GM19099 (cell line): Measurements from ENCODE around the gene NKAIN2.

ENCODE experiments used
- POLR2A ChIP-seq: IDR thresholded peaks from 3 replicates; pipeline ENCODE4 v1.6.1; 2011; ENCODE audit warnings: low read depth; ENCODE audit not compliant: insufficient read length; ENCODE audit errors: extremely low read depth

The NKAIN2 gene

GRCh38 chr6:123804014-123804786 is 535 bp downstream of the NKAIN2 start:
- TF ChIP-seq POLR2A, result no peak

- TF ChIP-seq POLR2A, result no peak
Measured at GRCh38 chr6:123804787-123805540, 1.3 kb downstream of the NKAIN2 start.

DNA sequence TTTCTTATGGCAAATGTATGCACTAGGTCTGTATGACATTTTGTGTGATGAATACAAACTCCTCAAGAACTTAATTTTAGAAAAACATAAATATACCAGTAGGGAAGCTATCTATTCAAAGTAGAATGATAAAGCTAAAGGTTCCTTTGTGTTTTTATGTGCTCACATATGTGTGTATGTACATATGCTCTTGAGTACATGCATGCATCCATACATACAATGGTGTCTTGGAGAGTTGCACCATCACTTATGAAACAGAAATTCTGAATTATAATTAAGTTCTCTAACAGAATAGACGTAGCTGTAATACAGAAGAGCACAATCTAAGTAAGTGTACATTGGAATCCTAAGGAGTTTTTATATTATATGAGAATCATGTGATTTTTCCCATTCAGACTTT is 2.3 kb downstream of the NKAIN2 start:
- TF ChIP-seq POLR2A, result no peak

DNA sequence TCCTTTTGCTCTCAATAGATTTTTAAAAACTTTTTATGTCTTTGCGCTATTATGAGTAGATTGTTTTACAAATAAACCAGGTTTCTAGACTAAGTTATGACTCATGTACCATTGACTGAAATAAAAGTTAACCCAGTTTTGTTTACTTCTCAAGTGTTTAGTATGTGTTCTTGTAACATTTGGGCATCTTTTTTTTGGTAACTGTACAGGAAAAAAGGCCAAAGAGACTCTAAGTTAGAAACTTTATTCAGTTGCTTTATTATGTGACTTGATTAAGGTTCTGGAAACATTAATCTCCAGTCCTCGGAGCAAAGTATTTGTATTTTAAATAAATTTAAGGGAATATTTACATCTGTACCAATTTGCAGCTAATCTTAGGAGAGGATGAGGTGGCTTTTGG is 2.9 kb downstream of the NKAIN2 start:
- no peak for TF ChIP-seq POLR2A

DNA sequence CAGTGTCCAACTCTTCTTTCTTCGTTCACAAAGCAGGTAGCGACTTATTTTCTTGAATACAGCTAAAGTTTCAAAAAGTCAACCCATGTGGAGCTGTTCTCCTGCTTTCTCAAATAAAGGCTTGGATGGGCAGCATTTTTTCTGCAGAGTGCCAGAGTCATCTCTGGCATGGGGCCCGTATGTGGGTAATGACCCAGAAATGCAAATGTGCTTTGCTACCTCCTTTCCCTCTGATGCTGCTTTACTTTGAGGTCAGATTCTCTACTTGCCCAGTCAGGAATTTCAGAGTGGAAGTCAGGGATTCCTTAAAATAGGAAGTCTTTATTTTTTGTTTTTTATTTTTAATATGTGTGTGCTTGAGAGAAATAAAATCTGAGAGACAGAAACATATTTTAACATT is 4.9 kb downstream of the NKAIN2 start:
- no peak for TF ChIP-seq POLR2A

DNA sequence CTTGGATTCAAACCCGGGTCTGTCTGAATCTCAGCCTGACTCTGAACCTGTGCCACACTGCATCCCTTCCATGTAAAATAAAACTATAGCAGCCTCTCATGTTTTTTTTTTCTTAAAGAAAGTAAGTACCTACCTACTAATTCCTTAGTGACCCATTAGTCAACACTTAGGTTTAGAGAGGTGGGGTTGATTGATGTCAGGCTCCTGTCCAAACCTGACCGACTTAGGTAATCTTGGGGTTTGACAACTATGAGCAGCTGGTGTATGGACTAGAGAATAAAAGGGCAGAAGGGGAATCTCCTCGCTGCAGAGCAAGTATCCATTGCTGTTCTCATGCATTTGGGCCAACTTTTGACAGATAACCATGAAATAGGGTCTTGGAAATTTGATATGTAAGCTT is 6.5 kb downstream of the NKAIN2 start:
- no peak for TF ChIP-seq POLR2A

DNA sequence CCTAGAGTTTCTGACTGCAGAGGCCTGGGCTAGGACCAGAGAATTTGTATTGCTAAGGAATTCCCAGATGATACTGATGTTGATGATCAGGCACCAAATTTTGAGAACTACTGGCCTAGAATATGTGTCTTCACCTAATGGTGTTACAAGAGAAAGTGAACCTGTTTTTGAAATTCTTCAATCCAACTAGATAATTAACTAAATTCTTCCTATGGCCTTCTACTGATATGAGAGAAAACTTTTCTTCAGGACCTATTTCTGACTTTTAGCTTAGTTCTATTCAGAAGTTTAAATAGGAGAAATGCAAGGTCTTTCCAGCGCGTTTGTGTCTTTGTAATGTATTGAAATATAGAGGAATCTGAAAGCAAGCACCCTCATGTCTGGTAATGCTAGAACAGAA is 7.3 kb downstream of the NKAIN2 start:
- no peak for TF ChIP-seq POLR2A

GRCh38 chr6:123811378-123811777 is 7.7 kb downstream of the NKAIN2 start:
- no peak for TF ChIP-seq POLR2A

GRCh38 chr6:123812621-123813020 is 9.0 kb downstream of the NKAIN2 start:
- no peak for TF ChIP-seq POLR2A

DNA sequence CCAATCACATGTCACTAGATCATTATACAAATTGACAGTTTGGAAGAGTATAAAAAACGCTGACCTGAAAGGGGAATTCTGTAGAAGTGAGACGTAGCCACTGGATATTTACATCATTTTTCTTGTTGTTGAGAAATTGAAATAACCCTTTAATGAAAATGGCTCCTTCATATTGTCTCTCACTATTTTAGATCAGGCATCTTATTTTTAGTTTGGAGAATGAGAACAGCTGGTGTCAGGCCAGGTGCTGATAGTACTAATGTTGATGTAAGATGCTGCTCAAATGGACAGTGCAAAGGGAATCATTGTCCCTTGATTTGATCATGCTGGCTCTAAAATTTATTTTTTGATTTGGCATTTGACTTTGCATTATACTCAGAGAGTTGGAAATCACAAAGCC is 17.4 kb downstream of the NKAIN2 start:
- TF ChIP-seq POLR2A, result no peak

DNA sequence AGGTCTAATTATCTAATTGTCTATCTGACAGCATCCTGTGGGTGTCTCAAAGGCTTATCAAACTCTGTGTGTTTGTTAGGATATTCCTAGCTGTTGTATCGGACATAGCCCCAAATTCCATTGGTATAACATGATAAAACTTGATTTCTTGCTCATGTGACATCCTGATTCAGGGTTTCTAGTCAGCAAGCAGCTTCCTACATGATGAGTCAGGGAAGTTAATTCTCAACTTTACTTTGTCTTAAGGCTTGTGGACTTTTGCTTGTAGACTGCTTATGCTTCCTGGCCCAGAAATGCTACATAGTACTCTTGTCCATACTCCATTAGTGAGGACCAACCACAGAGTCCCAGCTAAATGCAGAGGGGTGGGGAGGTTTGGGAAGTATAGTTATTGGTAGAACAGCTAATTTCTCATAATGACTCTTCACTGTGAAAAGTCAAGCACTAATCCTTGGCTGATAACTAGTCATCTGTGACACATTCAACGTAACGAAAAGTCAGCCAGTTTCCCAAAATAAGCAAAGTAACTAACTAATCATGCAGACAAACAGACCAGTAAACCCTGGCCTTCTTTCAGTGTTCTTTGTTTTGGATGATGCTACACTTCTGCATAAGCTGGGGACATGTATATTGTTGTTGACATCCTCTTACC is 25.8 kb downstream of the NKAIN2 start:
- TF ChIP-seq POLR2A, result no peak

DNA sequence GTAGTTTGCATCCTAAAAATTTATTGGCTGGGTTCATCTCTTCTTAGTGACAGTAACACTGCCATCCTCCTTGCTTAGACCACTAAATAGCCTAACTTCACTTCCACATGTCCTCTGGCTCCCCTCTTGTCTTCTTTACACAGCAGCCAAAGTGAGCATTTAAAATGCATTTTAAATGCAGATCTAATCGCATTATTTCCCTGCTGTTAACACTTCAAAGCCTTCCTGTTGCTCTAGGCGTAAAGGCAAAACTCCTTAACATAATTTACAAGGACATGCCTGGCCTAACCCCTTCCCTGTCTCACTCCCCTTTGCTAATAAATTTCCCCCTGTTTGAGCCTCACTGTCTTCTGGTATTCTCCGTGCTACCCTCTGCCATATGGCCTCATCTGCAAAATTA is 26.5 kb downstream of the NKAIN2 start:
- TF ChIP-seq POLR2A, result no peak

DNA sequence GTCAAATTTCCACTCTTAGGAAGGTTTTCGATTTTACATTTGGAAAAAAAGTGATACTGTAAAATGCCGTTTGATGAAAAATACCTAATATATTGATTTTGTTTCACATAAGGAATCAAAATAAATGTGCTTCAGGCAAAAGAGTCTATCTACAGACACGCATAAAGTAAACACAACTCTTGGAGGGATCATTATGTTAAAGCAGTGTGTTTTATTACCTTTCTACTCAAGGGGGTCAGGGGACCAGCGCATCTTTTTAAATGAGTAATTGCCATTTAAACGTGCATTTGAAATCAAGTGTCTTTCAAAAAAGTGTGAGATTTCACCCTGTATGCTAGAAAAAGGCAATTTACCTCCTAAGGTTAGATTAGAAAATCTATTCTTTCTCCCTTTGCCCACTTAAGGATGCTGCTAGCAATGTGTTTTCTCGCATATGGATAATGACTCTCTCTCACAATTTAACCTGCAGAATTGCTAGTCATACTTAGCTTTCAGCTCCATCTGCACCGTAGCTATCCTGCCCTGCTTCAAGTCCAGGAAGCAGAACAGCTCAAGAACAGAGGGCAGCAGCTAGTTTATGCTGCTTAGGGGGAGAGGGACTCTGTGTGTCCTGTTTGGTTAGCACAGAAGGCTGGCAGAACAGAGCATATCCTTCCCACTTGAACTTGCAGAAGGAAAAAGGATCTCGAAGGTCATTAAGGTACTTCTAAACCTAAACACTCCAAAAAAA is 35.0 kb downstream of the NKAIN2 start:
- no peak for TF ChIP-seq POLR2A

DNA sequence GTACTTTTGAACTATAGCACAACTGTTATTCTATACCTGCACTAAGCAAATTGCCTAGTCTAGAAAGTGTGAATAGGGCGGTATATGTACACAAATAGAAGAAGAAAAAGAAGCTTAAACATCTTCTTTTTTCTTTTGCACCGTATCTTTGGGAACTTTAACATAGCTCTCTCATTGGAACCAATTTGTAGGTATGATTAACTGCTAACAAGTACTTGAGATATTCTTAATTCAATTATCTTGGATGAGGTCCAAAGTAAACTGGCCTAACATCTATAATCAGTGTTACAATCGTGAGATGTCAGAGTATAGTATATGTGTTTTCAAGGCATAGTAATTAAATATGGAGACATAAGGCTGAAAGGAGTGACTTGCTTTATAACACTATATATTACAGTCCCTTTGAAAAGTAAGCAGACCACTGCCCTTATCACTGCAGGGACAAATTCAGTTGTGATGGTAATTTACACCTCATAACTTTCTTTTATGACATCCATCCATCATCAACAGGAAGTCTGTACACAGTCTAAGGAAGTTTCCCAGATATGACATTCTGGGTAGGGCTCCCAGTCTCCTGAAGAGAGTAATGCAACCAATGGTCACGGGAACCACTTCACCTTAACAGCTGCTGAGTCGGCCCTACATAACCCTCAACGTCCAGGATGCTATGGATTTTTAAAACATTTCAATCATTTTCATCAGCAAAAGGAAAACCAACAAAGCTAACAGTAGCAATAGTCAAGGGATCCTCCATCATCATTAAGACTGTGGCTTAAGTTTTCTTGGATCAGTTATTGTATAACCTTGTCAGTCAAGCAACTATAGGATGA is 37.6 kb downstream of the NKAIN2 start:
- TF ChIP-seq POLR2A, result no peak
